HTERT RPE-1 (cell line): ENCODE results near the gene ZNF343.

ENCODE experiments used
- in situ Hi-C: fragments of 300-500 bp; cut with MboI; formaldehyde crosslinking; loops from 4 replicates; pipeline ENCODE4 v1.14.3; 2020; ENCODE audit warnings: low sequenced_read_pairs

Gene ZNF343

GRCh38 chr20:2446845-2447244, 61.9 kb downstream of the ZNF343 start:
- in situ Hi-C loops = no loop called here
